Cardiac fibroblast (primary cell): ENCODE measurements around the gene ZNF136.

Experiments
- DNase-seq, 2 donors: peaks; one replicate each; pipeline versions ENCODE4 v3.0.0 to v3.0.0-alpha.2; 2010; ENCODE audit warnings: low read depth in 2 of 2
- H3K4me3 ChIP-seq, 2 donors: replicated peaks in 1 of 2; 1 replicate in 1 of 2; 2 replicates in 1 of 2; pipeline ENCODE4 v1.5.1; 2011; ENCODE audit warnings: low read depth in 2 of 2, low read length in 2 of 2, mild to moderate bottlenecking in 2 of 2, moderate library complexity in 1 of 2
- TF ChIP-seq, protein P1 (sequence below): IDR thresholded peaks from one replicate; pipeline ENCODE4 v1.5.1; 2011; ENCODE audit warnings: low read depth, mild to moderate bottlenecking, low read length, inconsistent platforms

Gene ZNF136

DNA sequence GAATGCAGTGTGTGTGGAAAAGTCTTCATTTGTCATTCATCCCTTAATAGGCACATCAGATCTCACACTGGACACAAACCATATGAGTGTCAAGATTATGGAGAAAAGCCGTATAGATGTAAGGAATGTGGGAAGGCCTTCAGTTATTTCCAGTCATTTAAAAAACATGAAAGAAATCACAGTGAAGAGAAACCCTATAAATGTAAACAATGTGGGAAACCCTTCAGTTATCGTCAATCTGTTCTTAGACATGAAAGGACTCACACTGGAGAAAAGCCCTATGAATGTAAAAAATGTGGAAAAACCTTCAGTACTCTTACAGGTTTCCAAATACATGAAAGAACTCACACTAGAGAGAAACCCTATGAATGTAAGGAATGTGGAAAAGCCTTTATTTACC lies 45.3 kb downstream of the ZNF136 start:
- DNase-seq, result no peak
- TF ChIP-seq, protein P1, sequence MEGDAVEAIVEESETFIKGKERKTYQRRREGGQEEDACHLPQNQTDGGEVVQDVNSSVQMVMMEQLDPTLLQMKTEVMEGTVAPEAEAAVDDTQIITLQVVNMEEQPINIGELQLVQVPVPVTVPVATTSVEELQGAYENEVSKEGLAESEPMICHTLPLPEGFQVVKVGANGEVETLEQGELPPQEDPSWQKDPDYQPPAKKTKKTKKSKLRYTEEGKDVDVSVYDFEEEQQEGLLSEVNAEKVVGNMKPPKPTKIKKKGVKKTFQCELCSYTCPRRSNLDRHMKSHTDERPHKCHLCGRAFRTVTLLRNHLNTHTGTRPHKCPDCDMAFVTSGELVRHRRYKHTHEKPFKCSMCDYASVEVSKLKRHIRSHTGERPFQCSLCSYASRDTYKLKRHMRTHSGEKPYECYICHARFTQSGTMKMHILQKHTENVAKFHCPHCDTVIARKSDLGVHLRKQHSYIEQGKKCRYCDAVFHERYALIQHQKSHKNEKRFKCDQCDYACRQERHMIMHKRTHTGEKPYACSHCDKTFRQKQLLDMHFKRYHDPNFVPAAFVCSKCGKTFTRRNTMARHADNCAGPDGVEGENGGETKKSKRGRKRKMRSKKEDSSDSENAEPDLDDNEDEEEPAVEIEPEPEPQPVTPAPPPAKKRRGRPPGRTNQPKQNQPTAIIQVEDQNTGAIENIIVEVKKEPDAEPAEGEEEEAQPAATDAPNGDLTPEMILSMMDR, result no peak
- no peak overlapping the region for H3K4me3 ChIP-seq

DNA sequence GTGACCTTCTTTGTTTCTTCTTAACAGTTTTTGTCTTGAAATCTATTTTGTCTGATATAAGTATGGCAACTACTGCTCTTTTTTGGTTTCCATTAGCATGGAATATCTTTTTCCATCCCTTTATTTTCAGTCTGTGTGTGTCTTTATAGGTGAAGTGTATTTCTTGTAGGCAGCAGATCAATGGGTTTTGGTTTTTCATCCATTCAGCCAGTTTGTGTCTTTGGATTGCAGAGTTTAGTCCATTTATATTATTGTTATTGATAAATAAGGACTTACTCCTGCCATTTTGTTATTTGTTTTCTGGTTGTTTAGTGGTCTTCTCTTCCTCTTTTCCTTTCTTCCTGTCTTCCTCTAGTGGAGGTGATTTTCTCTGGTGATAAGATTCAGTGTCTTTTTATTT lies 54.4 kb downstream of the ZNF136 start:
- no peak overlapping the region for H3K4me3 ChIP-seq
- no peak for DNase-seq
- TF ChIP-seq, protein P1, result no peak

DNA sequence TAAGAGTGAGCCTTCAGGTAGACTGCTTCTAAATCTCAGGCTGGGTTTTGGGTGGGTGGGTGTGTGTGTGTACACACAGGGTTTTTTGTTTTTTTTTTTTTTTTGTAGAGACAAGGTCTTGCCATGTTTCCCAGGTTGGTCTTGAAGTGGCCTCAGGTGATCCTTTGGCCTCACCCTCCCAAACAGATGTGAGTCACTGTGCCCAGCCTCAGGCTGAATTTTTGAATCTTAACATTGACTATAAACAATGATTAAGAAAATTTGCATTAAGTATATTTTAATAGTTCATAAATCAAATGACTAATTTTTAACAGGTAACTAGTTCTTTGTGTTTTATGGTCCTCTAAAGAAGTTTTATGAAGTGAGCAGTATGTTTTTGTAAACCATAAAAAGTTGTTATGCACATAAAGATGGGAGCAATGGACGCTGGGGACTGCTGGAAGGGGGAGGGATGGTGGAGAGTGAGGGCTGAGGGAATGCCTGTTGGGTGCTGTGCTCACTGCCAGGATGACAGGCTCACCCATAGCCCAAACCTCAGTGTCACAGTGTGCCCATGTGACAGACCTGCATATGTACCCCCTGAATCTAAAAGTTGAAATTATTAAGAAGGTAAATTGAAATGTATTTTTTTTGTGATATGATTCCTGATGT lies 60.2 kb downstream of the ZNF136 start:
- TF ChIP-seq, protein P1, result no peak
- no peak for DNase-seq

DNA sequence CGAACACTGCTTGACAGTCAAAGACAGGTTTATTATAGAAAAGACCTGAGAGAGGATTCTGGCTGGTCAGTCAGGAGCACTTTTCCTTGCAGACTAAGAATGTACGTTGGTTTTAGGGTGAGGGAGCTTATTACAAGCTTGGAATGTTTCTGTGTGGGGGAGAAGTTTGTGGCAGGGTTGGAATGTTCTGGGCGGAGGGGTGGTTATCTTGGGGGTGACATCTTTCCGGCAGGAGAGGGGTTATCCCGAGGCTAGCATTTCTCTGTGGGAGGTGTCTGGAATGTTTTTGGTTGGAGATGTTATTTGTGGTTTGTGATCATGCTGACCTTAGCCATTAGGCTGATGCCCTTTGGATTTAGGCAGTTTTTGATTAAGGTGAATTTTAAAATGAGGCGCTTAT lies 61.8 kb downstream of the ZNF136 start:
- TF ChIP-seq, protein P1, result no peak
- no peak overlapping the region for H3K4me3 ChIP-seq
- DNase-seq, result no peak

More for the DNA sequence above, 60.2 kb downstream of the ZNF136 start:
- H3K4me3 ChIP-seq, result no peak overlapping the region

DNA sequence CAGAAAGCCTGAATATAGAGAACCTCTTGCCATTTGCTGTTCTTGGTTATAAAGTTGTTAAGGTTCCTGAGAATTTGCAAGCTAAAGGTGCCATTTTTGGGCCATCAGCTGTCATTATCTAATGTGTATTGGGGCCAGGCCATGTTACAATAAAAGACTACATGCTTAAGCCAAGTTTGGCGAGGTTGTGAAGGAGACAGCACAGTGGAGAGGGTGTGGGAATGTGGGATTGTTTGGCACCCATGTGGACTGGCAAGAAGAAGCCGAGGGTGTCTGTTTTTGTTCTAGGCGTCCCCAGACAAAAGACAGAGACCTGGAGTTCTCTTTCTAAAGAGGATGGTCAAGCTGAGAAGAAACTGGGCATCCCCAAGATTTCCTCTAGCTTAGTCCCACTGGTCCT lies 67.1 kb downstream of the ZNF136 start:
- TF ChIP-seq, protein P1, result no peak
- DNase-seq, result no peak
- H3K4me3 ChIP-seq, result no peak overlapping the region

DNA sequence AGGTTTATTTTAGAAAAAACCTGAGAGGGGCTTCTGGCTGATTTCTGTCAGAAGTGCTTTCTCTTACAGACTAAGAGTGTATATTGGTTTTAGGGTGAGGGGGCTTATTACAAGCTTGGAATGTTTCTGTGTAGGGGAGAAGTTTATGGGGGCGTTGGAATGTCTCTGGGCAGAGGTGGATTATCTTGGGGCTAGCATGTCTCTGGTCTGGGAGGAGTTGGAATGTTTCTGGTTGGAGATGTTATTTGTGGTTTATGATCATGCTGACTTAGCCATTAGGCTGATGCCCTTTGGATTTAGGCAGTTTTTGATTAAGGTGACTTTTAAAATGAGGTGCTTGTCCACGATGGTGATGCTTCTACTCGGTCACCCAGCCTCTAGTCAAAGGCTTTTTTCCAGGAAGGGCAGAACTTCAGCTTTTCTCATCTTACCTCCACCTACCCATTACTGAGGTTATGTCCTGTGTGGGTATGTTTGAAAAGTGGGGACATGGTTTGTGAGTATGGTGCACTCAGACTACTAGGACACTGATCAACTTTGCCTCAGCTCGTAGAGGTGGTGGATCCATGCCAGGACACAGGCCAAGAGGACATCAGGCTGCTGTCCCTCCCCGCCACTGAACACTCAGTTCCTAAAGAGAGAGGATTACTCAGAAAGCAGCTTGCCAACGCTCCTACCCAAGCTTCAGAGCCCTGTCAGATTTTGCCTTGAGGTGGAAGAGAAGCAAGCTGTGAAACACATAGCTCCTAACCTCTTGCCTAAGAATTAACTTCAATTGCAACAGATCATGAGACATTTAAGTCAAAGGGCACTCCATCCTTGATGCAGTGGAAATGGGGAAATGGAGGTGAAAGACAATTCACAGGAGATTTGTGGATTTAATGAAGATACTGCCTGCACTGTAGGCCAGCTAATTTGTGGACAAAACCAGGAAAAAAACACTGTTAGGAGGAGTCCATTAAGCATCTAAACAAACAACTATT lies 68.1 kb downstream of the ZNF136 start:
- TF ChIP-seq, protein P1, result no peak
- DNase-seq, result no peak
- no peak overlapping the region for H3K4me3 ChIP-seq
